ENCODE measurements around the gene ARMC9.

GRCh38 chr2:231336236-231336635 lies 137.8 kb downstream of the ARMC9 start:
- TF ChIP-seq CTCF (IDR thresholded peaks at IDR 0.05): no peak
- TF ChIP-seq POLR2A (IDR thresholded peaks at IDR 0.05): no peak
- TF ChIP-seq POLR2AphosphoS5 (IDR thresholded peaks at IDR 0.05): no peak
